Keratinocyte (primary cell): ENCODE data around the gene CNN2. TPM values are rescaled to one million over a fixed set of nuclear protein-coding genes. Genes with fewer than 3 reads are reported as not detected.

Source experiments
- DNase-seq: peaks from one replicate; pipeline ENCODE4 v3.0.0-alpha.2; 2011; ENCODE audit warnings: low read depth, missing footprints, low spot score
- FAIRE-seq: peaks from 2 replicates; lab custom pipeline; 2011; peaks lifted over from hg19 to GRCh38; lab: Jason Lieb, UNC
- H2AFZ ChIP-seq: 2 replicates; pipeline ENCODE4 v1.6.0; 2012; ENCODE audit warnings: low read length, control low read depth, inconsistent platforms; ENCODE audit not compliant: control insufficient read depth
- H3K27ac ChIP-seq: 2 replicates; pipeline ENCODE4 v1.5.1; 2011; ENCODE audit warnings: low read length; ENCODE audit not compliant: control insufficient read depth, insufficient read depth
- H3K27me3 ChIP-seq: 3 replicates; pipeline ENCODE4 v1.6.0; 2011; ENCODE audit warnings: low read length; ENCODE audit not compliant: control insufficient read depth, insufficient read depth; ENCODE audit errors: extremely low read depth
- H3K36me3 ChIP-seq, 2 experiments: 2 replicates in 1 of 2; 3 replicates in 1 of 2; pipeline ENCODE4 v1.5.1; 2011; ENCODE audit warnings: low read length in 2 of 2, mild to moderate bottlenecking in 1 of 2; ENCODE audit not compliant: control insufficient read depth in 2 of 2, insufficient read depth in 2 of 2; ENCODE audit errors: extremely low read depth in 1 of 2
- H3K4me1 ChIP-seq: 3 replicates; pipeline ENCODE4 v1.5.1; 2011; ENCODE audit warnings: low read length; ENCODE audit not compliant: control insufficient read depth, insufficient read depth; ENCODE audit errors: extremely low read depth
- H3K4me2 ChIP-seq: 3 replicates; pipeline ENCODE4 v1.6.0; 2011; ENCODE audit warnings: low read depth, low read length; ENCODE audit not compliant: control insufficient read depth, insufficient read depth; ENCODE audit errors: extremely low read depth
- H3K4me3 ChIP-seq, 3 experiments: fragments of 200-600 bp in 1 of 3; sonication (generic) in 1 of 3; 2 replicates in 2 of 3; 3 replicates in 1 of 3; pipeline ENCODE4 v1.5.1; 2011 to 2016; ENCODE audit warnings: low read length in 3 of 3, mild to moderate bottlenecking in 3 of 3, control low read depth in 2 of 3, inconsistent platforms in 1 of 3, low read depth in 1 of 3, mixed read lengths in 1 of 3, mixed run types in 1 of 3, moderate library complexity in 1 of 3; ENCODE audit not compliant: control insufficient read depth in 2 of 3, insufficient read depth in 2 of 3; ENCODE audit errors: extremely low read depth in 1 of 3
- H3K79me2 ChIP-seq: 2 replicates; pipeline ENCODE4 v1.6.0; 2012; ENCODE audit warnings: low read length; ENCODE audit not compliant: control insufficient read depth, insufficient read depth
- H3K9ac ChIP-seq: 3 replicates; pipeline ENCODE4 v1.6.0; 2011; ENCODE audit warnings: low read length; ENCODE audit not compliant: control insufficient read depth, insufficient read depth; ENCODE audit errors: extremely low read depth
- H3K9me1 ChIP-seq: 3 replicates; pipeline ENCODE4 v1.6.0; 2011; ENCODE audit warnings: low read length; ENCODE audit not compliant: control insufficient read depth, insufficient read depth; ENCODE audit errors: extremely low read depth
- H3K9me3 ChIP-seq: 2 replicates; pipeline ENCODE4 v1.5.1; 2012; ENCODE audit warnings: low read depth, low read length; ENCODE audit not compliant: control insufficient read depth
- H4K20me1 ChIP-seq: 3 replicates; pipeline ENCODE4 v1.6.0; 2011; ENCODE audit warnings: low read length; ENCODE audit not compliant: control insufficient read depth, insufficient read depth; ENCODE audit errors: extremely low read depth
- CTCF ChIP-seq, 3 experiments: IDR thresholded peaks in 1 of 3; conservative IDR thresholded peaks in 1 of 3; optimal IDR thresholded peaks in 1 of 3; 2 replicates in 2 of 3; 3 replicates in 1 of 3; pipeline versions ENCODE3 to v1.5.1; 2011; ENCODE audit warnings: low read length in 3 of 3, mild to moderate bottlenecking in 3 of 3, moderate library complexity in 2 of 3, control low read depth in 1 of 3, inconsistent platforms in 1 of 3; ENCODE audit not compliant: insufficient read depth in 2 of 3; ENCODE audit errors: extremely low read depth in 1 of 3
- EZH2 ChIP-seq: IDR thresholded peaks from one replicate; pipeline ENCODE4 v1.6.1; 2012; ENCODE audit warnings: inconsistent platforms, mild to moderate bottlenecking, low read length, moderate library complexity
- dilution Hi-C: fragments of 300-500 bp; cut with MboI; formaldehyde crosslinking; loops from one replicate; pipeline ENCODE4 v1.7.0; 2020; ENCODE audit warnings: low sequenced_read_pairs; ENCODE audit not compliant: extremely low pct_ligation_motif_present
- polyA plus RNA-seq, 5 experiments: library from polyadenylated mRNA; depleted of rRNA in 3 of 5; stranded (reverse) in 3 of 5; stranded (forward) in 1 of 5; unstranded in 1 of 5; fragments of >200 nt; gene quantifications; 1 replicate in 1 of 5; 2 replicates in 3 of 5; 3 replicates in 1 of 5; pipeline versions ENCODE4 v1.2.1 to v1.2.3, GENCODE V29; 2011 to 2012; ENCODE audit warnings: missing spikeins in 2 of 5, low read depth in 1 of 5, low replicate concordance in 1 of 5
- small RNA-seq, 3 experiments: library from RNA; depleted of rRNA; stranded (forward); fragments of <200 nt; gene quantifications; one replicate each; pipeline ENCODE3, GENCODE V24; 2012; ENCODE audit warnings: low read depth in 3 of 3, low replicate concordance in 1 of 3; ENCODE audit not compliant: insufficient read length in 3 of 3

CNN2 gene
- polyA plus RNA-seq, 1 donor (not counting 4 experiments of a cell fraction or from before 2014, with no cell fraction given) = 136 TPM

DNA sequence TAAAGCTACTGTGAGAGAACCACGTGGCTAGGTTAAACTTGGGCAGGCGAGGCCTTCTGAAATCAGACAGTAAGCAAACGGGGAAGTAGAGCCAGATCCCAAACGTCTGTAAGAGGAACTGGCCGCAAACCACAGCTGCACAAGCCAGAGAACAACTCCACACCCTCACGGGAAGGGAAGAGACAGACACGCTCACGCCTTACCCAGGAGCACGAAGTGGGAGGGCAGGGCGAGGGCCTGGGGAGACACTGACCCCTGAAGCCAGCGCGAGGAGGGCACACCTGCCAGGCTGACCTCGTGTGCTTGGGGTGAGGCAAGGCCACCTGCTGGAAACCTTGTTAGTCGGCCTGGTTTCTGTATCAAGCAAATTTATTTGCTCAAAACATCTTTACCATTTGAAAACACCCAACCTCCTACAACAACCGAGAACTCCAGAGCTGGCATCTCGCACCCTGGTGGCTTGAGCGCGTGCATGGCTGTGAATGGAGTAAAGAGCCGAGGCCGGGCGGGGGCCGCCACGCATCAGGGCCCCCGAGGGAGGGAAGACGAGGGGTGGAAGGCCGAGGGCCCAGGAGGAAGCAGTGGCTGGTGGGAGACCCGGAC, 61.5 kb downstream of the CNN2 start:
- Histone ChIP-seq H3K79me2 (peaks cover 11% of the 10 kb centered on the region), H3K4me3 (no peak overlapping the region), H3K9me3 (no peaks in the 10 kb centered on the region), H3K9me1 (no peaks in the 10 kb centered on the region), H2AFZ (no peak overlapping the region), H4K20me1 (no peaks in the 10 kb centered on the region), H3K27me3 (no peaks in the 10 kb centered on the region), H3K36me3 (peaks cover 29 to 30% of the 10 kb centered on the region in 2 experiments), H3K4me2 (no peak overlapping the region), H3K27ac (no peak overlapping the region), H3K9ac (no peak overlapping the region), H3K4me1 (no peaks in the 10 kb centered on the region)
- dilution Hi-C loops = no loop called here
- no peak for DNase-seq
- no peak for FAIRE-seq
- TF ChIP-seq CTCF (optimal IDR thresholded peaks at IDR 0.05 in 1 of 3, IDR thresholded peaks at IDR 0.05 in 1 of 3, conservative IDR thresholded peaks at IDR 0.05 in 1 of 3; ENCODE audit: extremely low read depth in 1 of 3, insufficient read depth in 2 of 3, low read length in 3 of 3) (no peak), EZH2 (no peak)

GRCh38 chr19:1088416-1089010, 62.1 kb downstream of the CNN2 start:
- Histone ChIP-seq H3K4me1 (no peaks in the 10 kb centered on the region), H3K4me2 (no peak overlapping the region), H3K27ac (no peak overlapping the region), H4K20me1 (no peaks in the 10 kb centered on the region), H3K36me3 (peaks cover 29 to 30% of the 10 kb centered on the region in 2 experiments), H3K4me3 (no peak overlapping the region), H3K79me2 (peaks cover 17% of the 10 kb centered on the region), H2AFZ (no peak overlapping the region), H3K9me3 (no peaks in the 10 kb centered on the region), H3K9me1 (no peaks in the 10 kb centered on the region), H3K27me3 (no peaks in the 10 kb centered on the region), H3K9ac (no peak overlapping the region)
- no peak for DNase-seq
- FAIRE-seq = no peak
- dilution Hi-C loops = no loop called here
- TF ChIP-seq EZH2 = no peak
- TF ChIP-seq CTCF (optimal IDR thresholded peaks at IDR 0.05 in 1 of 3, IDR thresholded peaks at IDR 0.05 in 1 of 3, conservative IDR thresholded peaks at IDR 0.05 in 1 of 3; ENCODE audit: extremely low read depth in 1 of 3, insufficient read depth in 2 of 3, low read length in 3 of 3) = no peak

Small RNA genes lying within 50 kb of the gene (small RNA-seq; reads per million reads assigned to genes)
- gene RNU6-2 = 0.33 to 1.5 (median 0.67) reads per million in 3 experiments

Other genes with a start within 250 kb of the CNN2 start
- 117 to 180 TPM (median 130 TPM) in 3 replicates for gene PTBP1, start 229.2 kb upstream of the CNN2 start, polyA plus RNA-seq
- gene PLPPR3, start 204.7 kb upstream of the CNN2 start, polyA plus RNA-seq = 0.02 to 0.08 TPM in 2 of 3 replicates, not detected in the other
- gene AZU1, start 198.8 kb upstream of the CNN2 start, polyA plus RNA-seq = not detected in 3 replicates
- gene PRTN3, start 185.6 kb upstream of the CNN2 start, polyA plus RNA-seq = not detected in 3 replicates
- not detected in 3 replicates for gene ELANE, start 174.3 kb upstream of the CNN2 start, polyA plus RNA-seq
- gene CFD, start 166.9 kb upstream of the CNN2 start, polyA plus RNA-seq = 0.37 to 1.6 TPM (median 0.47 TPM) in 3 replicates
- 9.7 to 20.3 TPM (median 12.0 TPM) in 3 replicates for gene MED16, start 133.4 kb upstream of the CNN2 start, polyA plus RNA-seq
- not detected in 3 replicates for gene RNU6-9, start 133.1 kb upstream of the CNN2 start, polyA plus RNA-seq
- gene R3HDM4, start 113.4 kb upstream of the CNN2 start, polyA plus RNA-seq = 33.5 to 48.0 TPM (median 47.9 TPM) in 3 replicates
- not detected in 3 replicates for gene KISS1R, start 109.3 kb upstream of the CNN2 start, polyA plus RNA-seq
- gene ARID3A, start 100.6 kb upstream of the CNN2 start, polyA plus RNA-seq = 2.6 to 3.4 TPM (median 3.1 TPM) in 3 replicates
- gene WDR18, start 42.3 kb upstream of the CNN2 start, polyA plus RNA-seq = 26.3 to 48.7 TPM (median 38.3 TPM) in 3 replicates
- gene GRIN3B, start 26.2 kb upstream of the CNN2 start, polyA plus RNA-seq = 0.20 to 1.9 TPM (median 0.84 TPM) in 3 replicates
- 61.5 to 136 TPM (median 88.0 TPM) in 3 replicates for gene TMEM259, start 5.5 kb upstream of the CNN2 start, polyA plus RNA-seq
- gene RNU6-2, start 5.1 kb upstream of the CNN2 start, polyA plus RNA-seq = not detected in 3 replicates
- 7.4 to 11.0 TPM (median 7.9 TPM) in 3 replicates for gene ABCA7, start 13.5 kb downstream of the CNN2 start, polyA plus RNA-seq
- gene ARHGAP45, start 40.6 kb downstream of the CNN2 start, polyA plus RNA-seq = 0.56 to 1.3 TPM (median 1.1 TPM) in 3 replicates
- 178 to 229 TPM (median 200 TPM) in 3 replicates for gene POLR2E, start 68.8 kb downstream of the CNN2 start, polyA plus RNA-seq
- 193 to 279 TPM (median 243 TPM) in 3 replicates for gene GPX4, start 77.4 kb downstream of the CNN2 start, polyA plus RNA-seq
- 10.9 to 19.4 TPM (median 13.1 TPM) in 3 replicates for gene SBNO2, start 147.7 kb downstream of the CNN2 start, polyA plus RNA-seq
- gene STK11, start 179.2 kb downstream of the CNN2 start, polyA plus RNA-seq = 24.6 to 31.4 TPM (median 28.1 TPM) in 3 replicates
- 0.93 to 2.8 TPM (median 1.2 TPM) in 3 replicates for gene CBARP, start 211.4 kb downstream of the CNN2 start, polyA plus RNA-seq
- 51.3 to 95.4 TPM (median 80.0 TPM) in 3 replicates for gene ATP5F1D, start 215.1 kb downstream of the CNN2 start, polyA plus RNA-seq
- 4.7 to 14.1 TPM (median 6.8 TPM) in 3 replicates for gene MIDN, start 222.0 kb downstream of the CNN2 start, polyA plus RNA-seq
- 97.5 to 164 TPM (median 113 TPM) in 3 replicates for gene CIRBP, start 242.7 kb downstream of the CNN2 start, polyA plus RNA-seq
- 18.5 to 30.1 TPM (median 27.6 TPM) in 3 replicates for gene FAM174C, start 248.9 kb downstream of the CNN2 start, polyA plus RNA-seq